HG02885 (cell line): ENCODE data around the gene DHCR7.

ENCODE experiments used
- ATAC-seq: cut with Tn5 transposase; IDR thresholded peaks from one replicate; pipeline ENCODE4 v1.9.1; 2021; ENCODE audit warnings: mild to moderate bottlenecking; ENCODE audit not compliant: unreplicated experiment, poor library complexity

Gene DHCR7

DNA sequence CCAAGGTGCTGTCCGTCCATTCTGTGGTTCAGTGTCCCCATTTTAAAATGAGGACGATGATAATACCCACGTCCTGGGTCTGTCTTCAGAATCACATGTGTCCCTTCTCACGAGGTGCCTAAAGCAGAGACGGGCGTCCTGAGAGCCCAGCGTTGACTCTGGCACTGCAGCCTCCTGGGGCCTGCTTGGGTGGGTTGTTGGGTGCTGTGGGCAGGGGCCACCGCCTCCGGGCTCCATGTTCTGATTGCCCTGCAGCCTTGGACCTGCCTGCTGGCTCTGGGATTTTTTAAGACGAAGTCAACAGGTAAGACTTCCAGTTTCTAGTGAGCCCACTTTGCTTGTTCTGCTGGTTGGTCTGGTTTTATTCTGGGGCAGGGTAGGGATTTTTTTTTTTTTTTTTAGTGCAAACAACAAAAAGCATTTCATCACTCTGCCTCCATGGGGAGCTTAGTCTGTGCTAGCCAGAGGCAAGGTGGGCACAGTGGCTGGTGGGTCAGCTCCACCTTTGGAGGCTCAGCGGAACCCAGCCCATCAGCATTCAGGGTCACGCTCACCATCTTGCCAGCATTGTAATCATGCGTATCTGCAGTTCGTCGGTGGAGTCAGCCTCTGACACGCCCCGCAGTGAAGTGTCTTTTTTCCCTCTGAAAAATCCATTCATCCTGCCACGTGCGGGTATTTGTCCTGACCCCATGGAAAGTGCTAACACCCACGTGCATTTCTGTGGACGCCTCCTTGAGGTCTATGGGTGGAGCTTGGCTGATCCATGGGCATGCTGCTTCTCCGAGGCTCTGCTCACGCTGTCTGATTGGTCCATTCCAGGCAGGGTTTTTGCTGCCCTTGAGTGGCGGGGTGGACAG is 33.1 kb upstream of the DHCR7 start:
- no peak for ATAC-seq

DNA sequence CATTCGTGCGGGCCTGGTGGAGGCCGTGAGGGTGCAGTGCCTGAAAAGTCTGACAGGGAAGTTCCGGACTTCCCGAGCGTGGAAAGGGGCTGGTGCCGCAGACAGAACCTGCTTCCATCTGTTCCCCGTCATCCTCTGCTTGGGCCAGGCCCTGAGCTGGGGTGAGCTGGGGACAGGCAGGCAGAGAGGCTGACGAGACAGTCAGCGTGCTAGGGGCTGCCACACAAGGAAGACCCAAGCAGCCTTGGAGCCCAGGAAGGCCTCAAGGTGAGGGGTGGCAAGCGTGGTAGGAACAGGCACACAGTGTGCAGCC is 30.3 kb upstream of the DHCR7 start:
- ATAC-seq, result no peak

DNA sequence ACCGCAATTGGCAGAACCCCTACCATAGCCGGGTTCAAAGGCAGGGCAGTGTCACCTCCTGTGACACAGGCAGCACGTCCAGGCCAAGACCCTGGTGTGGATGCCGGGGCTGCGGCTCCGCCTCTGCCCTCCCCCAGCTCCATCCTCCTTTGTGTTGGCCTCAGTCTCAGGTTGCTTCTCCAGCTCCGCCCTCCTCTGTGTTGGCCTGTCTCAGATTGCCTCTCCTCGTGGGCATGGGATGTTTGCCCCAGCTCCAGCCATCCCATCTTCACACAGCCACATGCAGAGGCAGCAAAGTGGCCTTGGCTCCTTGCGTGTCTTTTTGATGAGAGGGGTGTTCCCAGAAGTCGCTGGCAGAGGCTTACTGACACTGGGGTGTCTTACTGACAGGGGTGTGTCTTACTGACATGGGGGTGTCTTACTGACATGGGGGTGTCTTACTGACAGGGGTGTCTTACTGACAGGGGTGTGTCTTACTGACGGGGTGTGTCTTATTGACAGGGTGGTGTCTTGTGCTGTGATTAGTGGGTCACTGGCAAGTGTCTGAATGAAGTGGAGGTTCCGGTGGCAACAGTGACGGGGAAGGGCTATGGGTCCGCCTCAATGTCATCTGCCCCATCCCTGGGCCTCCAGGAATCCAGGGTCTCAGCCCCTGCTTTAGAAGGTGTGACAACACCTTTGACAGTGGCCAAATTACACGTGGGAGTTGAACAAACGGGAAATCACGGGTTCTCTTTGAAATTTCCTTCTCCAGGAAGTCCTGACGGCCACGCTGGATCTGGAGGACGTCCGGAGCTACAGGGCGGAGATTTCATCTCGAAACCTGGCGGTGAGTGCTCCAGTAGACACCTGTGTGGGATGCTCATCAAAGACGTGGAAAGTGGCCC is 29.7 kb upstream of the DHCR7 start:
- no peak for ATAC-seq

DNA sequence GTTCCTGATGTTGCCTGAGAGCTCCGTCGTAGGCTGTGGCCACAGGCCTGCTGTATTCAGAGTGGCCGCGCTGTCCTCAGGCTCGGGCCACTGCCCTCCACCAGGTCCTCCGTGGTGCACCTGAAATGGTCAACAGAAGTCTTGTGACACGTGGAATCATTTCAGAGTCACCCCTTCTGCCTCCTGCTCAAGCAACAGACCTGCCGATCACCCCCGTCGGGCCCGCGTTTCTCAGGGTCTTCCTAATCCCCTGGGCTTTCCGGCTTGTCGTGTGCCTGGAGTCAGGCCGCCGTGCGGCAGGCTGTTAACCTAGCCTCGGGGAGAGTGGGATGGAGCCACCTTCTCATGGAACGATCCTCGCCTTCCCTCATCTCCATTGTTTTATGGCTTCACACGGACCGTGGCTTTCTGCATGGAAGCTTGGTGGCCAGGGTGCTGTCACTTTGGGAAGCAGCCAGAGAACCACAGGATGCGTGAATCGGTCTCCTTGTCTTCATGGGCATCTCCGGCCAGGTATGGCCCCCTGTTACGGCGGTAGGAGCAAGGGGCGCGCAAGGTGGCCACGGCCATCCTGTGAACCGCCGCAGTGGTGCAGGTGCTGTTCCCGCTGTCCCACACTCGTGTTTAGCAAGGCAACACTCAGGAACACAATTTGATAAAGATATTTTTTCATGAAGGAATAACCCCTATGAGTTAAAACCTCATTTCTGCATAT is 28.9 kb upstream of the DHCR7 start:
- no peak for ATAC-seq

DNA sequence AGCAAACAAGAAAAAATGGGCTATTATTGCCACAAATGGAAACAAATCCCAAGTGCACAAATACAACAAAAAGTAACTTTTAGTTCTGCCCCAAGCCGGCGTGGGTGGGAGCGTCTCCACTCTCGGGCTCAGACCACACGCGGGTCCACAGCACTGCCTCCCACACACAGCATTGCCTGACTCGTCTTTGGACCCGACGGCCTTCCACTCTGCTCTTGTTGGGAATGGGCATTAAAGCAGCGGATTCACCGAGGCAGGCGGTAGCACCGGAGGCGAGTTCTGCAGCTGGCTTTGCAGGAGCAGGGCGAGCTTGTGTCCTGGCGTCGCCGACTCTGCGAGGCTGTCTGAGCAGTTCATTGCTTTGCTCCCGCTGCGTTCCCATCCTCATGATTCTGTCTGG is 27.8 kb upstream of the DHCR7 start:
- ATAC-seq, result no peak

DNA sequence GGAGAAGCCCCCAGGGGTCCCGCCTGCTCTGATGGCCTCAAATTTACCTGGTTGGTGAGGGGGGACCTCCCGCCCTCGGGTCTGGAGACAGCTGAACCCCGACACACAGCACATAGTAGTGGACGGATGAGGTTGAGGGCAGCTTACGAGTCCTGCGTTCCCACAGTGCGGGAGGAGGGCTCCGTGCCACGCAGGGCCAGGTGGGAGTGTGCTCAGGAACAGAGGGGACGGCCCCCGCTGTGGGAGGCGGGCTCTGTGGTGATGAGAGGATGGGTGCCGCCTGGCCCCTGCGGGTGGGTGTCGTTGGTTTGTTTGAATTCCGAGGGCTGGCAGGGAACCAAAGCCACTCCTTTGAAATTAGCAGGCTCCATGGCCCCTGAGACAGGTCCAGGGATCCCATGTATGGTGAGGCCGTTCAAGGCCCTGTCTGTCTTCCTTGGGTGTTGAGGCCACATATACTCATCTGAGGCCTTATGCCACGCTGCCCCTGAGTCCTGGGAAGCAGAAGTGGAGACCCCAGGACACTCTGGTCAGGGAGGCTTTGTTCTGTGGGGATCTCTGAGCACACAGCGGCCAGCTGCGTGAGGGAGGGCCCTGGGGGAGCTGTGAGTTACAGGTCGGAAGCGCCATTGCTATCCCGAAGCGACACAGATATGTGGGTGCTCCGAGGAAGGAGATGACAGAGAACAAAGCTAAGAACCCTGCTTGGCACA is 26.7 kb upstream of the DHCR7 start:
- ATAC-seq, result no peak

DNA sequence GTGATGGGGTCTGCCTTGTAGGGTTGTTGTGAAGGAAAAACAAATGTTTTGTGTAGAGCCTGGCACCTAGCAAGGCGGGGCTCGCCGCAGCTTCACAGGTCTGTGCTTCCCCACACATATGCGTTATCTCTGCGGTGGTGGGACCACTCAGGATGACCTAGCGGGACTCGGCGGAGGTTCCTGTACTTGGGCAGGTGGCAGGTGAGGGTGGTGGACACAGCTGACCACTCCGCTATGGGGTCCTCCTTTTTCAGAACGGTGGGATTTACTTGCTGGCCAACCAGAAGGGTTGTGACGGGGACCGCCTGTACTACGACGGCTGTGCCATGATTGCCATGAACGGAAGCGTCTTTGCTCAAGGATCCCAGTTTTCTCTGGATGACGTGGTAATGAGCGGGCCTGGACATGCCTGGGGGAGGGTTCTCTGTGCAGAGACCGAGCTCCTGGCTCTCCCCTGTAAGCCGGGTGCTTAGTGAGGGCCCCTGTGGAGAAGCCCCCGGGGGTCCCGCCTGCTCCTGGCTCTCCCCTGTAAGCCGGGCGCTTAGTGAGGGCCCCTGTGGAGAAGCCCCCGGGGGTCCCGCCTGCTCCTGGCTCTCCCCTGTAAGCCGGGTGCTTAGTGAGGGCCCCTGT is 26.1 kb upstream of the DHCR7 start:
- ATAC-seq, result no peak

DNA sequence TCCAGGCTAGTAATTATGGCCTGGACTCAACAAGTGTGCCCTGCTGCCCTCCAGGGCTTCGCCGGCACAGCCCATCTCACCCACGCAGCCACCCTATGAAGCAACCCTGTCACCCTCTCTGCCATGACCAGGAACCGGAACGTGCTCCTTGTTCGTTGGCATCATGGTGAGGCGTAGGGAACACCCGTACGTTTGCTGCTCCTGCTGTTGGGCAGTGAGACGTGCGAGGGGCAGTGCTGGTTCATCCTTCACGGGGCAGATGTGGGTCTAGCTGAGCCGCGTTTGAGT is 25.5 kb upstream of the DHCR7 start:
- no peak for ATAC-seq

DNA sequence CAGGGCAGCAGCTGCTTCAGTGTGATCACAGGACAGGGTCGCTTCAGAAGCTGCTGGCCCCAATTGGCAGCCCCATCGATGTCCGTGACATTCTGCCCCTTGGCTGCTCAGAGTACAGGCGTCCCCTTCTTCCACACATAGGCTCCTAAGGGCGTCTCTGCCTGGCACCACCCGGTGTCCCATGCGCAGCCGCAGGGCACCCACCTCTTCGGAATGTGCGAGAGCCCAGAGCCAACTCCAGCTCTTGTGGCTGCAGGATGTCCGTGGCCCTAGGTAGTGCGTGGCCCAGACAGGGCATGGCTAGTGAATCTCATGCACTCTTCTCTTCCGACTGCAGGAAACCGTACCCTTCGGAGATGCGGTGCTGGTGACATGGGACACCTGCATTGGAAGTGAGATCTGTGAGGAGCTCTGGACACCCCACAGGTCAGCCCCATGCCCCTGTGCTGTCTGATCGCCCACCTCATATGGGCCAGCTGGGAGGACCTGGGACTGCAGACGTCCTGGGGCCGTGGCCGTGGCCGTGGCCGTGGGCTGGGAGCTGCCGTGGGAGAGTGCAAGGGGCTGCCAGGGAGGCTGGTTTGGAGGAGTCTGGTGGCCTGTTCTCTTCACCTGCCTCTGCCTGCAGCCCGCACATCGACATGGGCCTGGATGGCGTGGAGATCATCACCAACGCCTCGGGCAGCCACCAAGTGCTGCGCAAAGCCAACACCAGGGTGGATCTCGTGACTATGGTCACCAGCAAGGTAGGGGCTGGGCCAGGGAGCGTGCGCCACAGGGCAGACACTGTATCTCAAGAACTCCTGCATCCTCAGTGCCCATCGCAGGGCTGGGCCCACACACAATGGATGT is 25.0 kb upstream of the DHCR7 start:
- no peak for ATAC-seq

DNA sequence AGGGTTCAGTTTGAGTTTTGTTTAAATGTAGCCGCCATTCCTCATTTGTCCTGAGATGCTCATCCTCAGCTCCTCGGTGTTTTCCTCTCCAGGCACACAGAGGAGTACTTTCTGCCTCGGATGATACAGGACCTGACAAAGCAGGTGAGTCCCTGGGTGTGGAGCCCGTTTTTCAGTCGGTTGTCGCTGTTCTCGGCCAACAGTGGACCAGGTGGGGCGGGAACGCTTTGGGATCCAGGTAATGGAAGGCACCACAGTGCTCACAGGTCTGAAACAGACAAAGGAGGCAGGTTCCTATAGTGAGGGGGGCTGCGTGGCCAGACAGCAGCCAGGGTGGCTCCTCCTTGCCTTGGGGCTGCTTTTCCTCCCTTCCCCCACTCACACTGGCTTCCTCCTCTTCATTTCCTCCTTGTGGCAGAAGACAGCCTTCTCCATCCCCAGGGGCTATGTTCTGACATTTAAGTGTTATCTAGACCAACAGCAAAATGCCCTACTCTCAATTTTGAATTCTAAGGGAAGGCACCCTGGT is 24.2 kb upstream of the DHCR7 start:
- no peak for ATAC-seq

DNA sequence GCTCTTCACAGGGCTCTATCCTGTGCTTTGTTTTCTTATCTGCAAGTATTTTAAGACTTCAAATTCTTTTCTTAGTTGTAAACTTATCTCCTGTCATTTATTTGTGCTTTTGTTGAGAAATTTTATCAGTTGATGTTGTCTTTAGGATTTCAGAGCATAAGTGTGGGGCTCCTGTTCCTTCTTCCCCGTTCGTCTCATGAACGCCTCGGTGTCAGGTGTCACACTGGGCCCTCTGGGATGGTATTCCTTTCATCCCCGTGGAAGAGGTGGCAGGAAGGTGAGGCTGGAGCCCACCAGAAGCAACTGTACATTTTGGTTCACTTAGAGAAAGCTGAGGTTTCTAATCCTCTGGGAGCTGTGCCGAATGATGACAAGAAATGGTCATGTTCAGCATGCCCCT is 22.8 kb upstream of the DHCR7 start:
- no peak for ATAC-seq

DNA sequence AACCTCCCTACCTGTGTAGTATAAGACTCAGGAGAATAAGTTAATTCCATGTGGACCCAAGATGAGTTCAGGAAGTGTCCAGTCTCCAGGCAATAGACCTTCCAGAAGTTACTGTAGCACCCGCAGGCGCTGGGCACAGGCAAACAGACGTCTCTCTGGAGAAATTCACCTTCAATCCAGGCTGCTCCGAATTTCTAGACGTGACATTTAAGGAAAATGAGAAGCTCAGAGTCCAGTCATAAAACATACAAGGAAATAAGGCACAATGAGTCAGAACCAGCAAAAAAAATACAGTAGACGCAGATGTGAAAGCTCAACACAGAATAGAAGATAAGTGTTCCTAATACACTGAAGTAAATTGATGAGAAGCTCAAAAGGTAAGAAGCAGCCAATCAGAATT is 19.0 kb upstream of the DHCR7 start:
- ATAC-seq, result no peak

DNA sequence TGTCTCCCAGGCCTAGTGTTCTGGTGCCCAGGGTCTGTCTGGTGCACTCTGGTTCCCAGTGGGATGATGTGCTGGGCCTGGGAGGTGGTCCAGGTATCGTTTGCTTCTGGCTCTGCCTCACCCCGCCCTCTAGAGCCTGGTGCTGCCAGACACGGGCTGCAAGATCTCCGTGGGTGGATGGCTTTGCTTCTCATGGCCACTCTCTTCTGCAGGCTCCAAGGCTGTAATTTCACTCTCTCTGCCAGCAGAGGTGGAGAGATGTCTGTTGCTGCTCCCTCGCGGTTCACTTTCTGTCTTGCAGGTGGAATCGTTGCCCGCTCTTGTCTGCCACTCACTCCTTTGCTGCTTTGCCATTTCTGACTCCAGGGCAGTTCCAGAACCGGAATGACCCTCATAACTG is 18.2 kb upstream of the DHCR7 start:
- no peak for ATAC-seq

DNA sequence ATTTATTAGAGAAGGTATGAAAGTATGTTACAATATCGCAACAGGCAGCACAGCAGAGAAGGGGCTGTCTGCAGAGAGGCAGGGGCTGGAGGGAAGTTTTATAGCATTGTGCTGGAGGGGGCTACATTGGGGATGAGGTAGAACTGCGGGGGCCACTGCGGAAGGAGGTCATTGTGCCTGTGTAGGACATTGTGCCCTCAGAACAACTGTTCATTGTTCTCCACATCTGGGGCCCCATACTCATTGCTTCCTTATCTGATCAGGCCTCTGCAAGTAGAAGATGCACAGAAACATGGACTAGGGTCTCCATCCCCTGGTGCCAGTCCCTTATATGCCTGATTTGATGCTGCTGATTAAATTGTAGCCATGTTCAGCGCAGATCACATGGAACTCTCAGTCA is 16.9 kb upstream of the DHCR7 start:
- no peak for ATAC-seq

DNA sequence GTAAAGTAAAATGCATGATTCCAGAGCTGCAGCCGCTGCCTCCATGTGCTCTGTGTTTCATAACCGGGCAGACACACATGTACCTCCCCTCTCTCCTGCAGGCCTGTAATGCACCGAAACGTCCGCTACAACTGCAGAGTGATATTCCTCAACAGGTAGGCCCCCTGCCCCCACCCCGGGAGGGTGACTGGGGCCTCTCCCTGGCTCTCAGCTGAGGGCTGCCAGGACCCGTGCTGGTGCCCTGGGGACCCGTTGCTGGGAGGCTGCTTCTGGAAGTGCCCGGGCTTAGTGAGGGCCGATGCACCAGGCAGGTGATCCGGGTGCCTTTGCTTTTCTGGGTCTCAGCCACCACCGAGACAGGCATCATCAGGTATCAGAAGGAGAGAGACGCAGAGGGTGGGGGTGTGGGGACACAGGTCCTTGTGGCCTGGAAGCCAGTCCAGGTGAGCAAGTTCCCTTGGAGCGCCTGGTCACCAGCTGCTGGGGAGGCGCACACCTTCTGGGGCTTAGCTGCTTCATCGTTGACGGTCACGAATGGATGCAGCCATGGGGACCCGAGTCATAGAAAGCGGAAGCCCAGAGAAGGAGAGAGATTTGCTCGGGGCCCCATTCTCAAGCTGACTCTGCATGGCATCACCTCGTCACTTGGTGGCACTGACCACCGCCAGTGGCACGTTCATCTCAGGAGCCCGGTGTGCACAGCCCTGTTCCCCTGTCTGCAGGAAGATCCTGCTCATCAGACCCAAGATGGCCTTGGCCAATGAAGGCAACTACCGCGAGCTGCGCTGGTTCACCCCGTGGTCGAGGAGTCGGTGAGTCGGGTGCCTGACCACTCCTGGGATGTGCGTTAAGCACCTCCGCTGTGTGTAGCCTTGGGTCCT is 15.4 kb upstream of the DHCR7 start:
- ATAC-seq, result no peak

DNA sequence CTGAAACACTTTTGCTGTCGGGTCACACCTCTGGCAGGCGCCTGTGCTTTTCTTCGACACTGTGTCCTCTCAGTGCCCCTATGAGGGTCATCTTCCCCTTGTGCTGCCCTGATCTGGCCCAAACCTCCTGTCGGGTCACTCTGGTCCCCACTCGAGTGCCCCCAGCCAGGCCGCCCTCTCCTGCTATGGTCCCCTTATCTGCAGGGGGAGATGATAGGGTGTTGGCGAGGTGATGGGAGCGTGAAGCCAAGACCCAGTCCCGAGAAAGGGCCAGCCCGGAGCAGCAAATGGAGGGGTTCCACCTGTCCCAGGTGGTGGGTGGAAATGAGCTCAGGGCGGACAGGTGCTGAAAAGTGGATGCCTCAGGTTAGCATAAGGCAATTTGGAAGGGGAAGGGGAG is 14.5 kb upstream of the DHCR7 start:
- no peak for ATAC-seq

DNA sequence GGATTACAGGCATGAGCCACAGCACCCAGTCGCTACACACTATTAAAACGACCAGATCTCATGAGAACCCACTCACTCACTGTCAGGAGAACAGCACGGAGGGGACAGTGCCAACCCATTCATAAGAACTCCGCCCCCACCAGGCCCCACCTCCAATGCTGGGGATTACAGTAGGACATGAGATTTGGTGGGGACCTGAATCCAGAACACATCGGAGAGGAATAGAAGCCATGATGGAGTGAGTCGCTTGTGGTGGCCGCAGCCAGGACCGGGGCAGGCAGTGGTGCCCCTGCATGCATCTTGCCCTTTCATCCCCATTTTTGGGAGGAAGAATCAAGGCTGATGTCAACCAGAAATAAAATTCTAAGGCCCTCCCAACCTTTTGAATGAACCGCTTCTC is 13.5 kb upstream of the DHCR7 start:
- ATAC-seq, result no peak

DNA sequence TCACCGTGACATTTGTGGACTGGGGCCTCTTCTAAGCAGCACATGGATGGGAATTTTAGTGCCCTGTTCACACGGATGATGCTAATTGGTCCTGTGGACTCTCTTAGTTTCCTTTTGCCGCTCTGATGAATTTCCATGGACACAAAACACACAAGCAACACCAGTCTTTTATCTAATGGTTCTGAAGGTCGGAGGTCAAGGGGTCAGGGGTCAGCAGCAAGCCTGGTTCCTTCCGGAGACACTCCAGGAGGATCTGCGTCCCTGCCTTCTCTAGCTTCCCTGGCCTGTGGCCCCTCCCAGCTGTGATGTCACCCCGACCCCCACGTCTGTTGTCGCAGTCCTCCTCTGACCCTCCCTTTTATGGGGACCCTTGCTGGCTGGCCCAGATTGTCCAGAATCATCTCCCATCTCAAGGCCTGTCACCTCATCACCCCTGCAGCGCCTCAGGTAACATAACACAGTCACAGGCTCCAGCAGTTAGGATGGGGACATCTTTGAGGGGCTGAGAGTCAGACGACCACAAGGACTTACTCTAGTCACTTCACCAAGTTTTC is 11.7 kb upstream of the DHCR7 start:
- ATAC-seq, result no peak
